WTC11 (cell line): ENCODE results near the gene NRXN3. TPM values are rescaled to one million over a fixed set of nuclear protein-coding genes. Genes with fewer than 3 reads are reported as not detected.

Experiments
- ATAC-seq: fragments of 200-7000 bp; cut with Tn5 transposase; 2 replicates; pipeline ENCODE4 v1.10.0; 2021; ENCODE audit warnings: mild to moderate bottlenecking, moderate library complexity
- CTCF ChIA-PET: fragments of 300-600 bp; sonication (Branson Sonifier 250); formaldehyde crosslinking; loops from one replicate; lab custom pipeline; 2021; ENCODE audit warnings: antibody characterized with exemption; lab: Charles Lee
- POLR2A ChIA-PET: fragments of 350-600 bp; sonication (Branson Sonifier 250); formaldehyde crosslinking; loops from one replicate; lab custom pipeline; 2021; ENCODE audit warnings: antibody characterized with exemption; lab: Charles Lee
- DNase-seq: peaks from one replicate; pipeline ENCODE4 v3.0.0; 2021; ENCODE audit warnings: low spot score
- H3K27ac Mint-ChIP-seq: 2 replicates; pipeline ENCODE4 v1.8.0; 2021; ENCODE audit warnings: mixed read lengths
- H3K27me3 Mint-ChIP-seq: 2 replicates; pipeline ENCODE4 v1.8.0; 2021; ENCODE audit warnings: low read depth, mild to moderate bottlenecking, moderate library complexity, mixed read lengths
- H3K36me3 Mint-ChIP-seq: 2 replicates; pipeline ENCODE4 v1.8.0; 2021; ENCODE audit warnings: mixed read lengths
- H3K4me1 Mint-ChIP-seq: 2 replicates; pipeline ENCODE4 v1.8.0; 2022; ENCODE audit warnings: mixed read lengths
- H3K4me3 Mint-ChIP-seq: 2 replicates; pipeline ENCODE4 v1.8.0; 2021; ENCODE audit warnings: mild to moderate bottlenecking, moderate library complexity, mixed read lengths
- H3K9me3 Mint-ChIP-seq: 2 replicates; pipeline ENCODE4 v1.8.0; 2021; ENCODE audit warnings: mixed read lengths
- CREB1 ChIP-seq: sonication (generic); formaldehyde crosslinking; IDR thresholded peaks from 2 replicates; pipeline ENCODE4 v1.8.0; 2023; ENCODE audit warnings: mild to moderate bottlenecking, missing genetic modification reagents
- CREM ChIP-seq: sonication (generic); formaldehyde crosslinking; IDR thresholded peaks from 2 replicates; pipeline ENCODE4 v1.8.1; 2022; ENCODE audit warnings: mild to moderate bottlenecking, missing genetic modification reagents, moderate library complexity
- ESRRA ChIP-seq: sonication (generic); formaldehyde crosslinking; IDR thresholded peaks from 2 replicates; pipeline ENCODE4 v1.8.1; 2022; ENCODE audit warnings: mild to moderate bottlenecking, missing genetic modification reagents, borderline replicate concordance
- JAZF1 ChIP-seq: fragments of 250-450 bp; sonication (Bioruptor Pico); IDR thresholded peaks from 2 replicates; pipeline ENCODE4 v1.9.0; 2021; ENCODE audit warnings: moderate library complexity, mild to moderate bottlenecking, inconsistent platforms
- NFE2L1 ChIP-seq: sonication (generic); formaldehyde crosslinking; IDR thresholded peaks from 2 replicates; pipeline ENCODE4 v1.8.1; 2023; ENCODE audit warnings: missing genetic modification reagents
- NR2C2 ChIP-seq: sonication (generic); formaldehyde crosslinking; IDR thresholded peaks from 2 replicates; pipeline ENCODE4 v1.8.0; 2022; ENCODE audit warnings: mild to moderate bottlenecking, missing genetic modification reagents
- OVOL2 ChIP-seq: fragments of 250-450 bp; sonication (Bioruptor Pico); IDR thresholded peaks from 2 replicates; pipeline ENCODE4 v1.9.0; 2021; ENCODE audit warnings: mild to moderate bottlenecking, borderline replicate concordance
- RORB ChIP-seq: fragments of 250-450 bp; sonication (Bioruptor Pico); IDR thresholded peaks from 2 replicates; pipeline ENCODE4 v1.9.0; 2021; ENCODE audit warnings: mild to moderate bottlenecking
- SP1 ChIP-seq: sonication (generic); formaldehyde crosslinking; conservative IDR thresholded peaks from 2 replicates; pipeline ENCODE4 v1.8.1; 2022; ENCODE audit warnings: missing genetic modification reagents
- TEAD1 ChIP-seq: sonication (generic); formaldehyde crosslinking; IDR thresholded peaks from 2 replicates; pipeline ENCODE4 v1.8.0; 2022; ENCODE audit warnings: mild to moderate bottlenecking, missing genetic modification reagents
- ZNF121 ChIP-seq: sonication (generic); formaldehyde crosslinking; IDR thresholded peaks from 2 replicates; pipeline ENCODE4 v1.8.0; 2023; ENCODE audit warnings: missing genetic modification reagents
- ZNF138 ChIP-seq: sonication (generic); formaldehyde crosslinking; conservative IDR thresholded peaks from 2 replicates; pipeline ENCODE4 v1.8.1; 2022; ENCODE audit warnings: mild to moderate bottlenecking, moderate library complexity, missing genetic modification reagents
- ZNF219 ChIP-seq: sonication (generic); formaldehyde crosslinking; IDR thresholded peaks from 2 replicates; pipeline ENCODE4 v1.8.0; 2023; ENCODE audit warnings: missing genetic modification reagents, mild to moderate bottlenecking, borderline replicate concordance
- ZNF317 ChIP-seq: sonication (generic); formaldehyde crosslinking; IDR thresholded peaks from 2 replicates; pipeline ENCODE4 v1.8.1; 2023; ENCODE audit warnings: low read depth, mild to moderate bottlenecking, moderate library complexity, missing genetic modification reagents, borderline replicate concordance
- ZNF416 ChIP-seq: fragments of 250-450 bp; sonication (Bioruptor Pico); IDR thresholded peaks from 2 replicates; pipeline ENCODE4 v1.9.0; 2021; ENCODE audit warnings: mild to moderate bottlenecking, inconsistent platforms
- ZNF671 ChIP-seq: fragments of 250-450 bp; sonication (Bioruptor Pico); IDR thresholded peaks from 2 replicates; pipeline ENCODE4 v1.8.0; 2021; ENCODE audit warnings: mild to moderate bottlenecking
- total RNA-seq: library from RNA; stranded (reverse); gene quantifications from 3 replicates; pipeline ENCODE4 v1.2.3, GENCODE V29; 2021
- TF ChIP-seq, protein P1 (sequence below): sonication (generic); formaldehyde crosslinking; IDR thresholded peaks from 2 replicates; pipeline ENCODE4 v1.8.0; 2023; ENCODE audit warnings: mild to moderate bottlenecking, missing genetic modification reagents
- TF ChIP-seq, protein P2 (sequence below): sonication (generic); formaldehyde crosslinking; IDR thresholded peaks from 2 replicates; pipeline ENCODE4 v1.8.1; 2022; ENCODE audit warnings: missing genetic modification reagents, borderline replicate concordance
- TF ChIP-seq, protein P3 (sequence below): fragments of 250-450 bp; sonication (Bioruptor Pico); conservative IDR thresholded peaks from 2 replicates; pipeline ENCODE4 v1.9.0; 2021; ENCODE audit warnings: mild to moderate bottlenecking
- TF ChIP-seq, protein P4 (sequence below): sonication (generic); formaldehyde crosslinking; IDR thresholded peaks from 2 replicates; pipeline ENCODE4 v1.8.0; 2022; ENCODE audit warnings: missing genetic modification reagents
- TF ChIP-seq, protein P5 (sequence below): sonication (generic); formaldehyde crosslinking; IDR thresholded peaks from 2 replicates; pipeline ENCODE4 v1.8.1; 2023; ENCODE audit warnings: mild to moderate bottlenecking, moderate library complexity, missing genetic modification reagents

Gene NRXN3
- total RNA-seq, 1 experiment from 2014 or later: 3.0 TPM

DNA sequence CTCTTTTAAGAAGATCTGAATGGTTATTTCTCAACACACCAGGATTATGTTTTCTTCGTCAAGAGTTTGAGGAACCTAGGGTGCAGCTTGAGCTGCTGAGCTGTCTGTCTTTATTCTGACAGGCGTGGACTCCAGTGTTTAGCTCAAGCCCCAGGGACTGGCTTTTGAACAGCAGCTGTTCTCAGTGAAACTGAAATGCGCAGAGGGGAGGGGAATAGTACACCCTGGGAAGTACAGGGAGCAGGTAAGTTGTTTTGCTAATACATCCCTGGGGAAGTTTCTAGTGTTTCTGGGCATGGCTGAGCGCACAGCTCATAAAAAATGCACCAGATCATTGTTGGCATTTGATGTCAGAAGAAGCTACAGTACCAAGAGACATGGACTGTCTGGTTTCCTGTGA lies 1381.3 kb downstream of the NRXN3 start:
- H3K36me3 Mint-ChIP-seq: no peaks in the 10 kb centered on the region
- CTCF ChIA-PET: interaction anchor here (2.0 kb wide), 1 partner anchor 8 kb away, joined by 15 read pairs; no protein-coding TSS in a partner anchor

DNA sequence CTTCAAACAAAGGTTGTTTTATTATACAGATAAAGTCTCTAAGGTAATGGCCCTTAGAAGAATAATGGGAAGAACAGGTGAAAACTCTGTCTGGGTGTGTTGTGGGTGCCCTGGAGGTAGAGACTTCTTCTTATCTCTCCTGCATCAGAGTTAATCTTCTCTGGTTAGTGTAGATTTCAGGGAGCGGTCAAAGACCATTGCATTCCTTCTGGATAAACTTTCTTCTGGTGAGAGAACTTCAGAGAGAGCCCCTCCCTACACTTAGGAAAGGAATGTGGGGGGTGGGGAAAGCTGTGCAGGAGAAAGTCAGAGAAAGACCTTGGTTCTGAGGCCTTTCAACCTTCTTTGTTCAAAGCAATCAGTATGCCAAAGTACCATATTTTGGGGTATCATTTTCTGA lies 1382.6 kb downstream of the NRXN3 start:
- Mint-ChIP-seq H3K9me3 (peaks cover 24% of the 10 kb centered on the region), H3K27me3 (no peaks in the 10 kb centered on the region), H3K36me3 (peaks cover 6% of the 10 kb centered on the region), H3K4me1 (peaks cover 31% of the 10 kb centered on the region), H3K4me3 (no peak overlapping the region), H3K27ac (no peak overlapping the region)
- ATAC-seq (peak; percentile 89), DNase-seq (peak; percentile 12)
- ChIA-PET CTCF (interaction anchor here (2.0 kb wide), 1 partner anchor 9 kb away, joined by 15 read pairs; no protein-coding TSS in a partner anchor), POLR2A (interaction anchor here (1.2 kb wide), 1 partner anchor 9 kb away, joined by 3 read pairs; no protein-coding TSS in a partner anchor)
- TF ChIP-seq OVOL2 (CRISPR knock-in tag) (no peak), SP1 (CRISPR knock-in tag) (no peak), JAZF1 (CRISPR knock-in tag) (0 out of 2 replicates have a peak, but pooled peaks have one; percentile 41), NR2C2 (CRISPR knock-in tag) (no peak), NFE2L1 (CRISPR knock-in tag) (no peak)
- TF ChIP-seq, protein P1, sequence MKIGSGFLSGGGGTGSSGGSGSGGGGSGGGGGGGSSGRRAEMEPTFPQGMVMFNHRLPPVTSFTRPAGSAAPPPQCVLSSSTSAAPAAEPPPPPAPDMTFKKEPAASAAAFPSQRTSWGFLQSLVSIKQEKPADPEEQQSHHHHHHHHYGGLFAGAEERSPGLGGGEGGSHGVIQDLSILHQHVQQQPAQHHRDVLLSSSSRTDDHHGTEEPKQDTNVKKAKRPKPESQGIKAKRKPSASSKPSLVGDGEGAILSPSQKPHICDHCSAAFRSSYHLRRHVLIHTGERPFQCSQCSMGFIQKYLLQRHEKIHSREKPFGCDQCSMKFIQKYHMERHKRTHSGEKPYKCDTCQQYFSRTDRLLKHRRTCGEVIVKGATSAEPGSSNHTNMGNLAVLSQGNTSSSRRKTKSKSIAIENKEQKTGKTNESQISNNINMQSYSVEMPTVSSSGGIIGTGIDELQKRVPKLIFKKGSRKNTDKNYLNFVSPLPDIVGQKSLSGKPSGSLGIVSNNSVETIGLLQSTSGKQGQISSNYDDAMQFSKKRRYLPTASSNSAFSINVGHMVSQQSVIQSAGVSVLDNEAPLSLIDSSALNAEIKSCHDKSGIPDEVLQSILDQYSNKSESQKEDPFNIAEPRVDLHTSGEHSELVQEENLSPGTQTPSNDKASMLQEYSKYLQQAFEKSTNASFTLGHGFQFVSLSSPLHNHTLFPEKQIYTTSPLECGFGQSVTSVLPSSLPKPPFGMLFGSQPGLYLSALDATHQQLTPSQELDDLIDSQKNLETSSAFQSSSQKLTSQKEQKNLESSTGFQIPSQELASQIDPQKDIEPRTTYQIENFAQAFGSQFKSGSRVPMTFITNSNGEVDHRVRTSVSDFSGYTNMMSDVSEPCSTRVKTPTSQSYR (CRISPR knock-in tag): no peak

More for the DNA sequence above, 1381.3 kb downstream of the NRXN3 start:
- H3K4me3 Mint-ChIP-seq: no peak overlapping the region
- peaks cover 22% of the 10 kb centered on the region for H3K9me3 Mint-ChIP-seq
- H3K27ac Mint-ChIP-seq: no peak overlapping the region
- TF ChIP-seq ZNF317 (no peak), ZNF416 (CRISPR knock-in tag) (no peak), ESRRA (CRISPR knock-in tag) (no peak), TEAD1 (no peak), ZNF121 (CRISPR knock-in tag) (no peak), CREB1 (CRISPR knock-in tag) (no peak), OVOL2 (CRISPR knock-in tag) (no peak)
- TF ChIP-seq, protein P2, sequence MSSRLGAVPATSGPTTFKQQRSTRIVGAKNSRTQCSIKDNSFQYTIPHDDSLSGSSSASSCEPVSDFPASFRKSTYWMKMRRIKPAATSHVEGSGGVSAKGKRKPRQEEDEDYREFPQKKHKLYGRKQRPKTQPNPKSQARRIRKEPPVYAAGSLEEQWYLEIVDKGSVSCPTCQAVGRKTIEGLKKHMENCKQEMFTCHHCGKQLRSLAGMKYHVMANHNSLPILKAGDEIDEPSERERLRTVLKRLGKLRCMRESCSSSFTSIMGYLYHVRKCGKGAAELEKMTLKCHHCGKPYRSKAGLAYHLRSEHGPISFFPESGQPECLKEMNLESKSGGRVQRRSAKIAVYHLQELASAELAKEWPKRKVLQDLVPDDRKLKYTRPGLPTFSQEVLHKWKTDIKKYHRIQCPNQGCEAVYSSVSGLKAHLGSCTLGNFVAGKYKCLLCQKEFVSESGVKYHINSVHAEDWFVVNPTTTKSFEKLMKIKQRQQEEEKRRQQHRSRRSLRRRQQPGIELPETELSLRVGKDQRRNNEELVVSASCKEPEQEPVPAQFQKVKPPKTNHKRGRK (CRISPR knock-in tag): no peak
- POLR2A ChIA-PET: no interaction called here
- ATAC-seq (no peak), DNase-seq (no peak)
- peaks cover 36% of the 10 kb centered on the region for H3K4me1 Mint-ChIP-seq
- H3K27me3 Mint-ChIP-seq: no peaks in the 10 kb centered on the region

DNA sequence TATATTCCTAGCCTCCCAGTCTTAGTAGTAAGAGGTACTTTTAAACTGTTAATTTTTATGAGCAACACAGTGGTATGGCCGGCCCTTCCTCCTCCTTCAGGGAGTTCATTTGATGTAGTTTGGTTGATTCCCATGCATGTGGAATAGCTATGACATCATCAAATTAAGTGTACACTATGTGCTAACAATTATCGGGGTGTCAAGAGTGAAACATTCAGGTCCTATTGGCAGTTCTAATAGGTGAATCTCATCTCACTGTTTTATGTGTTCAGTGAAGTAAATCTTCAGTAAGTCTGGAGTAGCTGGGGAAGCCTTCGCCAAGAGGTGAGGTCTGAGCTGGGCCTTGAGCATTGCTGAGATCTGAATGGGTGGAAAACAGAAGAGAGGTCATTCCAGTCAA lies 1384.6 kb downstream of the NRXN3 start:
- POLR2A ChIA-PET: no interaction called here

More for the DNA sequence above, 1384.6 kb downstream of the NRXN3 start:
- H3K4me3 Mint-ChIP-seq: no peak overlapping the region
- ATAC-seq: no peak
- no peak overlapping the region for H3K27ac Mint-ChIP-seq
- no peak for DNase-seq
- H3K9me3 Mint-ChIP-seq: peaks cover 38% of the 10 kb centered on the region
- CTCF ChIA-PET: interaction anchor here (1.3 kb wide), 1 partner anchor 11 kb away, joined by 4 read pairs; no protein-coding TSS in a partner anchor
- no peaks in the 10 kb centered on the region; the same call in 1 of the 2 replicates for H3K27me3 Mint-ChIP-seq
- TF ChIP-seq, protein P3, sequence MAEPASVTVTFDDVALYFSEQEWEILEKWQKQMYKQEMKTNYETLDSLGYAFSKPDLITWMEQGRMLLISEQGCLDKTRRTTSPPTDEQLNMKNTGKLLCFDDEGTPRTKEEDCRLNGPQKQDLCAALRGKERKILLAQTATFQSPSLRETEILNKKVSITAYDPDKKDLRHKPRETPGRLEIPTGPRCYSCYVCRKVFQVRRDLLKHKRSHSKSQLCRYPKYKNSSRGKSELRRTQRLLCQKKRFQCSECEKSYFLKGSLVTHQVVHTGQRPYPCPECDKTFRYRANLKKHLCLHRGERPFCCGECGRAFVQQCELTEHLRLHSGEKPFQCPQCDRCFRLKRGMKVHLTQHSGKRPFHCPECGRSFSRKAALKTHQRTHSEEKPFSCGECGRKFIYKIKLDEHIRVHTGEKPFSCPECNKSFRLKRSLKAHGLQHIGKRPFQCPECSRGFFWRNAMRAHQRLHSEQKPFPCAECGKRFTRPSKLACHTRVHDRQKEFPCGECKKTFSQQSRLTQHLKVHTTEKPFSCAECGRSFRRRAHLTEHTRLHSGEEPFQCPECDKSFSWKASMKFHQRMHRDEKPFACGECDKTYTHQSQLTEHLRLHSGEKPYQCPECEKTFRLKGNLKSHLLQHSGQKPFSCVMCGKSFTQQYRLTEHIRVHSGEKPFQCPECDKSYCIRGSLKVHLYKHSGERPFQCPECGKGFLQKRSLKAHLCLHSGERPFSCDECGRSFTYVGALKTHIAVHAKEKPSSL (CRISPR knock-in tag): no peak
- TF ChIP-seq, protein P4, sequence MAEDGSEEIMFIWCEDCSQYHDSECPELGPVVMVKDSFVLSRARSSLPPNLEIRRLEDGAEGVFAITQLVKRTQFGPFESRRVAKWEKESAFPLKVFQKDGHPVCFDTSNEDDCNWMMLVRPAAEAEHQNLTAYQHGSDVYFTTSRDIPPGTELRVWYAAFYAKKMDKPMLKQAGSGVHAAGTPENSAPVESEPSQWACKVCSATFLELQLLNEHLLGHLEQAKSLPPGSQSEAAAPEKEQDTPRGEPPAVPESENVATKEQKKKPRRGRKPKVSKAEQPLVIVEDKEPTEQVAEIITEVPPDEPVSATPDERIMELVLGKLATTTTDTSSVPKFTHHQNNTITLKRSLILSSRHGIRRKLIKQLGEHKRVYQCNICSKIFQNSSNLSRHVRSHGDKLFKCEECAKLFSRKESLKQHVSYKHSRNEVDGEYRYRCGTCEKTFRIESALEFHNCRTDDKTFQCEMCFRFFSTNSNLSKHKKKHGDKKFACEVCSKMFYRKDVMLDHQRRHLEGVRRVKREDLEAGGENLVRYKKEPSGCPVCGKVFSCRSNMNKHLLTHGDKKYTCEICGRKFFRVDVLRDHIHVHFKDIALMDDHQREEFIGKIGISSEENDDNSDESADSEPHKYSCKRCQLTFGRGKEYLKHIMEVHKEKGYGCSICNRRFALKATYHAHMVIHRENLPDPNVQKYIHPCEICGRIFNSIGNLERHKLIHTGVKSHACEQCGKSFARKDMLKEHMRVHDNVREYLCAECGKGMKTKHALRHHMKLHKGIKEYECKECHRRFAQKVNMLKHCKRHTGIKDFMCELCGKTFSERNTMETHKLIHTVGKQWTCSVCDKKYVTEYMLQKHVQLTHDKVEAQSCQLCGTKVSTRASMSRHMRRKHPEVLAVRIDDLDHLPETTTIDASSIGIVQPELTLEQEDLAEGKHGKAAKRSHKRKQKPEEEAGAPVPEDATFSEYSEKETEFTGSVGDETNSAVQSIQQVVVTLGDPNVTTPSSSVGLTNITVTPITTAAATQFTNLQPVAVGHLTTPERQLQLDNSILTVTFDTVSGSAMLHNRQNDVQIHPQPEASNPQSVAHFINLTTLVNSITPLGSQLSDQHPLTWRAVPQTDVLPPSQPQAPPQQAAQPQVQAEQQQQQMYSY (CRISPR knock-in tag): no peak
- no peak for TF ChIP-seq RORB
- TF ChIP-seq ZNF671 (CRISPR knock-in tag): no peak
- no peak for TF ChIP-seq ZNF416 (CRISPR knock-in tag)
- TF ChIP-seq, protein P5, sequence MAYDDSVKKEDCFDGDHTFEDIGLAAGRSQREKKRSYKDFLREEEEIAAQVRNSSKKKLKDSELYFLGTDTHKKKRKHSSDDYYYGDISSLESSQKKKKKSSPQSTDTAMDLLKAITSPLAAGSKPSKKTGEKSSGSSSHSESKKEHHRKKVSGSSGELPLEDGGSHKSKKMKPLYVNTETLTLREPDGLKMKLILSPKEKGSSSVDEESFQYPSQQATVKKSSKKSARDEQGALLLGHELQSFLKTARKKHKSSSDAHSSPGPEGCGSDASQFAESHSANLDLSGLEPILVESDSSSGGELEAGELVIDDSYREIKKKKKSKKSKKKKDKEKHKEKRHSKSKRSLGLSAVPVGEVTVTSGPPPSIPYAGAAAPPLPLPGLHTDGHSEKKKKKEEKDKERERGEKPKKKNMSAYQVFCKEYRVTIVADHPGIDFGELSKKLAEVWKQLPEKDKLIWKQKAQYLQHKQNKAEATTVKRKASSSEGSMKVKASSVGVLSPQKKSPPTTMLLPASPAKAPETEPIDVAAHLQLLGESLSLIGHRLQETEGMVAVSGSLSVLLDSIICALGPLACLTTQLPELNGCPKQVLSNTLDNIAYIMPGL (CRISPR knock-in tag): no peak
- no peak for TF ChIP-seq CREM
- no peak for TF ChIP-seq ZNF138
- TF ChIP-seq ZNF219 (CRISPR knock-in tag): no peak
- H3K36me3 Mint-ChIP-seq: peaks cover 13% of the 10 kb centered on the region
- H3K4me1 Mint-ChIP-seq: peaks cover 31% of the 10 kb centered on the region
